Activated CD8-positive, alpha-beta memory T cell treated with anti-CD3 and anti-CD28 coated beads for 1 hour (primary cell): ENCODE results near the gene PPTC7.
"Not testable (repeated sequence)": the region's sequence is repeated elsewhere in the genome, so short reads cannot be mapped to it uniquely, and the experiment has no call there.

Experiments used
- DNase-seq, 2 donors: peaks; one replicate each; pipeline ENCODE4 v3.0.0-alpha.2; 2020; ENCODE audit warnings: low read depth in 1 of 2; ENCODE audit errors: extremely low read depth in 1 of 2

The PPTC7 gene

DNA sequence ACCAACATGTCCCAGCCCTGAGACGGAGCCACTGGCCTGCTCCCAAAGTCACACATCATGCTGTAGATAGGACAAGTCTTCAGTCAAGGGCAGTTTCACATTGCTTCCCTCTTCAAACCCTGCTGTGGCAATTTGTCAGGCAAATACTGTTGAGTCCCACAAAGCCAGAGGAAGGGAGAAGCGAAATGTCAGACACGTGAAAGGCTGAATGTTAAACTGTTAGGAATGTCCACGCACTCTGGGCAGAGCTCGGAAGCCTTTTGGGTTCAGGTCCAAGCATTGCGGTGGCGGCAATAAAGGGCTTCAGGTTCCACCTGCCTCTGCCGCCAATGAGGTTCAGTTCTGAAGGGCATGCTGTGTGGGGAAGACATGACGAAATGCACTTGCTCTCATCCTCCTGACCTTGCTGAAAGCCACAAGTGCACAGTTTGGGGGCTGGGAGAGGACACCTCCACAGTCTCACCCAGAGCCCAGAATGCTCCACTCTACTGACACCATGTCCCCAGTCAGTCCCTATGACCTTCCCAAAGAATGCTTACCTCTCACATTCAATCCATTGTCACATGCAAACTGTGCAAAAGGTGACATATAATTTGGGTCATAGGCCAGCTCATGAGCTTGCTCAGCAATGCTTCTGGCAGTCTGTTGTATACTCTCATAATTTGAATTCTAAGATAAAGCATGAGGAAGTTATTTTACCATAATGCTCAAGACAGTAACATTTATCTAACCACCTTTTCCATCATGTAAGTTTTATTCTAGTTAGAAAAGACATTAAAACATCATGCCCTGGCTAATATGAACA lies 45.3 kb downstream of the PPTC7 start:
- DNase-seq, result no peak

DNA sequence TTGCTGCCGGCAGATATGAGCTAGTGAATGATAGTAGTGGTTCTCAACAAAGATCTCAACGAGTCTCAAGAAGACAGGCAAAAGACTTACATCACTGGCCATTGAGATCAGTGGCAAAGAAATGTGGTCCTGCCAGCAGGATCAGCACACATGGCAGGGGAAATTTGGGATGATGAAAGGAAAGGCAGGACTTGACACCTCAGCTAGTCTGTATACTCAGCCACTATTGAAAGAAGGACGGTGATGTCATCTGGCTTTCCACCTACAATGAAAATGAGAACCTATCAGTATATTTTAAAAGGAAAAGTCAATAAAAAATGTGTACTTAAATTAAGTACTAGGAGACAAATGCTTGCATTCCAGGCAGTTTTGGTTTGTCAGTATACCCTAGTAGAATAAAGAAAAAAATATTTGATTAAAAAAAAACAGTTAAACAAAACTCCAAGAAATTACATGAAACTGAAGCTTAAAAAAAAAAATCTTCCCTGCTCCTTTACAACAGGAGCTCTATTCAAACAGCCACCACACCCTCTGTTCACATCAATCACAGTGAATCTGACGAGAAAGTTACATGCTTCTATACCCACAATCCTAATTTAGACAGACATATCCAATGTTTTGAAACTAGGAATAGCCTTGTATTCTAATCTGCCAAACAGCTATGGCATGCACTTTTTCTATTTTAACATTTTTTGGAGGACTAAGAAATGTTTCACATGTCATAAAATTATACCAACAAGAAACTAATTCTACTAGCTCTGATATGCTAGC lies 46.1 kb downstream of the PPTC7 start:
- no peak for DNase-seq

DNA sequence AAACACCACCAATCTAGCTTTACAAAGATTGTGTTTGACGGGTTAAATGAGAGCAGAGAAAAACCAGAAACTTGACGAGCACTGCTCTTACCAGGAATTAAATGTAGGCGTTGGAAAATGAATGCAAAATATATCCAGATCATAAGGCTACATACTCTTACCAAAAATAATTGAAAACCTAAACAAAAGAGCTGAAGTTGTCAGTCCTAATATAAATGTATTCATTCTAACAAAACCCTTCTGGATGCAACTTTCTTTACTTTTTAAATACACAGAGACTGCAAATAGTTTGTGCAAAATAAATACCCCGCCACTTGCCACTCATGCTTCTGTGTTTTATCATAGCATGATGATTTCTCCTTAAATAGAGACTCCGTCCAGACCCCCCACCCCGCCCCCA lies 48.3 kb downstream of the PPTC7 start:
- no peak for DNase-seq

DNA sequence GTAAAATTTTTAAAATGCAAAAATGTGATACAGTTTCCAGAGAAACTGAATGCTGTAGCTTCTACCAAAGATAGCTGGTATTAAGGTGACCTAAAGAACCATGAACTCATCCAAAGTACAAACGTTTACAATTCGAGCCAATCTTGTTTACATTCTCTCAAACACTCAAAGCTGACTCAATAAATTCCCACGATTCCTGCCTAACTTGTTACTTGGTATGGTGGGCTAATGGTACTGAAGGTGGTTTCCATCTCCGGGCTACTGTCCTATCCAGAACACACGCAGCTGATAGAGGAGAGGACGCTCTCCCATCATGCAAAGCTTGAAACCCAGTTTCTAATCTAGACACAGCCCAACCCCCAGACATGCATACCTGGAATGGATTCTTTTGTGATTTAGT lies 49.5 kb downstream of the PPTC7 start:
- no peak for DNase-seq

DNA sequence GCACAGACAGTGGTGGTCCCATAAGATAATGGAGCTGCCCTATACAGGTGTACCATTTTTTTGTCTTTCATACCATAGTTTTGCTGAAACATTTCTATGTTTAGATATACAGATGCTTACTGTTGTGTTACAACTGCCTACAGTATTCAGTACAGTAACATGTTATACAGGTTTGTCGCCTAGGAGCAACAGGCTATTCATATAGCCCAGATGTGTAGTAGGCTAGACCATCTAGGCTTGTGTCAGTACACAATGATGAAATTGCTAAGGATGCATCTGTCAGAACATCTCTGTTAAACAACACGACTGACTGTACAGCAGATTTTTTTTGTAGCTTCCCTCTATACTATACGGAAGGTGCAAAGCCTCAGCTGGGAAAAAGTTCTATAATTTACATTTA lies 50.5 kb downstream of the PPTC7 start:
- no peak for DNase-seq

DNA sequence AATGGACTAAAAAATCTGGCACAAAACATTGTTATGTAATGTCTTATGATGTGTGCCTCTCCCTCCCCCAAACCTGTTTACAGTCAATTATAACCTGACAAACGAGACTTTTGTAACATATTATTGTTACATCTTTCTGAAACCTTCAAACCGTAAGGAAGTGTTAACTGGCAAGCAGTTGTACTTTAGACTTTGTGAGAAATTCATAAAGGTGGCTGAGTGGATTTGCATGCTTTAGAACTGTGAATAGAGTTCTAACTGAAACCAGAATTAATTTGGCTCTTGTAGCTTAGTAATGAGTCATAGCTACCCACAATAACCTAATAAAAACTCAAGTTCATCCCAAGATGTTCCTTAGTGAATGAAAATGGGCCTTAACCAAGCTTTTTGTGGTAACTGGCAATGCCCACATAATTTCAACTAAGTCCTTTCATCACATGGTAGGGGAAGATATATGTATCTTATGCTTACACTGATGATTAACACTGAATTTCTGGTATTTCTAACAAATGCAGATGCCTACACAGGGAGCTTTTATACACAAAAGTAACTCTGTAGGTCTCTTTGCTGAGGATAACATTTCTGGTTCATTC lies 51.3 kb downstream of the PPTC7 start:
- no peak for DNase-seq

DNA sequence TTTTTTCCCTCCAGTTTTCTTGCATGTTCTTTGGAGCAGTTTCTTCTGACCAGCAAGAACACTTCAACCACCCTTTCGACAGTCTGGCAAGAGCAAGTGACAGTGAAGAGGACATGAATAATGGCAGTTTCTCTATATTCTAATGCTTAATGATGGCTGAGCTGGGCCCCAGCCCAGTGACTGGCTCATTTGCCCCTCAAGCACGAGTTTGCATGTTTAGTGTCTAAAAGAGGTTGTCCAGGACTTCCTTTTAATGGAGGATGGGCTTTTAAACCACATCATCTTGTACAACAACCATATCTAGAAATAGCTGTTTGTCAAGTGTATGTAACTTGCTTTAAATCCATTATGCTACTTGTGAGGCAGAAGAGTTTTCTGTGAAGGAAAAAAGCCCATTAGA lies 52.6 kb downstream of the PPTC7 start:
- DNase-seq, result no peak

DNA sequence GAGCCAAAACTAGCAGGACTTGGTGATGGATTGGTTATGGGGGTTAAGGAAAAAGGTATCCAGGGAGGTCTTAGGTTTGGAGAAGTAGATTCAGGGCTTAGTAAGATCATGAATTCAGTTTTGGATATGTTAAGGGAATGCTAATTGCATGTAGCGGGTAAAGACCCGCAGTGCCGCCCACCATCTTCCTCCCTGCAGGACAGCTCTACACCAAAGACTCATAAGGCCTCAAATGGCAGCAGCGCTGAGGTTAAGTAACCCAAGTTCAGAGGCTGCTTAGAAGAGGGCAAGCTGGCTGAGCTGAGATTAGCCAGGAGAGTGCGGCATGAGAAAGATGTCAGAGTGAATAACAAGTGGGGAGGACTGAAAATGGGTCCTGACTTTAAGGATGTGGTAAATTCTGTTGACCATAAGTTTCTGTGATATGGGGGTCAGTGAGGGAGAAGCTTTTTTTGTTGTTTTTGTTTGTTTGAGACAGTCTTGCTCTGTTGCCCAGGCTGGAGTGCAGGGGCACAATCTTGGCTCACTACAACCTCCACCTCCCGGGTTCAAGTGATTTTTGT lies 54.8 kb downstream of the PPTC7 start:
- no peak for DNase-seq

DNA sequence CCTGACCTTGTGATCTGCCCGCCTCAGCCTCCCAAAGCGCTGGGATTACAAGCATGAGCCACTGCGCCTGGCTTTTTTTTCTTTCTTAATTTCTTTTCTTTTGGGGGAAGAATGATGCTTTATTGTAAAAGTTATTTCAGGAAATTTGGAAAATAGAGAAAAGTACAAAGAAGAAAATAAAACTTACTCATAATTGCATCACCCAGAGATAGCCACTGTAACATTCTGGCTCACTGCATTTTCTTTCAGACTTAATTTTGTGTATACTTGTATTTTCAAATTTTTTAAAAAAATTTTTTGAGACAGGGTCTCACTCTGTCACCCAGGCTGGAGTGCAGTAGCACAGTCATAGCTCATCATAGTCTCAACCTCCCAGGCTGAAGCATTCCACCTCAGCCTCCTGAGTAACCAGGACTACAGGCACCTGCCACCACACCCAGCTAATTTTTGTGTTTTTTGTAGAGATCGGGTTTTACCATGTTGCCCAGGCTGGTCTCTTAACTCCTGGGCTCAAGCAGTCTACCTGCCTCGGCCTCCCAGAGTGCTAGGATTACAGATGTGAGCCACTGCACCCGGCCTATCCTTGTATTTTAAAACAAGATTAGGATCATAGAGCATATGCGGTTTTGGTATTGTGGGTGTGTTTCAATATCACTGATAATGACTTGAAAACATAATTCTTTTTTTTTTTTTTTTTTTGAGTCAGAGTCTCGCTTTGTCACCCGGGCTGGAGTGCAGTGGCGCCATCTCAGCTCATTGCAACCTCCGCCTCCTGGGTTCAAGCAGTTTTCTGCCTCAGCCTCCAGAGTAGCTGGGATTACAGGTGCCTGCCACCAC lies 62.0 kb downstream of the PPTC7 start:
- not testable (repeated sequence) for DNase-seq

DNA sequence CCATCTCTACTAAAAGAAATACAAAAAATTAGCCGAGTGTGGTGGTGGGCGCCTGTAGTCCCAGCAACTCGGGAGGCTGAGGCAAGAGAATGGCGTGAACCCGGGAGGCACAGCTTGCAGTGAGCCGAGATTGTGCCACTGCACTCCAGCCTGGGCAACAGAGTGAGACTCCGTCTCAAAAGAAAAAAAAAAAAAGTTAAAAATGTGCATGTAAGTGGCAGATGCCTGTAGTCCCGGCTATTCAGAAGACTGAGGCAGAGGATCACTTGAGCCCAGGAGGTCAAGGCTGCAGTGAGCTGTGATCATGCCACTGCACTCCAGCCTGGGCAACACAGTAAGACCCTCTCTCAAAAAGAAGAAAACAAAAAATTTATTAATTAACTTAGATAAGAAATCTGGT lies 65.1 kb downstream of the PPTC7 start:
- DNase-seq, result not testable (repeated sequence)

DNA sequence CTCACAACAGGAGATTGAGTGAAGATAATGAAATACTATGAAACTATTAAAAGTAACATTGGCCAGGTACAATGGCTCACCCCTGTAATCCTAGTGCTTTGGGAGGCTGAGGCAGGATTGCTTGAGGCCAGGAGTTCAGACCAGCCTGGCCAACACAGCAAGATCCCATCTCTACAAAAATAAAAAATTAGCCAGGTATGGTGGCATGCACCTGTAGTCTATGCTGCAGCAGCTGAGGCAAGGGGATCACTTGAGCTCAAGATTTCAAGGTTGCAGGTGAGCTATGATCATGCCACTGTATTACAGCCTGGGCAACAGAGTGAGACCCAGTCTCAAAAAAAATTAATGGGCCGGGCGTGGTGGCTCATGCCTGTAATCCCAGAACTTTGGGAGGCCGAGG lies 66.1 kb downstream of the PPTC7 start:
- DNase-seq, result no peak

DNA sequence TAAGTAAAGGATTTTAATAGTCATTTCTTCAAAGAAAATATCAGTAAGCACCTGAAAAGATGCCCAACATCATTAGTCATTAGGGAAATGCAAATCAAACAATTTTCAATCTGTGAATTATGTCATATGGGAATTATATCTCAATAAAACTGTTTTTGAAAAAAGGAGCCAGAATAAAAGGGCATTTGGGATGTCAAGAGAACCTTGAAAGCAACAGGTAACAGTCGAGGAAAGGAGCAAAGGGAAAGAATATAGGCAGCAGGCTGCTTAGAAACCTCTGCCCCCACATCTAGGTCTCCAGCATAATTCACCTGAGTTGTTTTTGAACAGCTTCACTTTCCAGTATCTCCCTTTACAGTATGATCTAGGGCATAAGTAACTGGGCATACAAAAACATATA lies 68.8 kb downstream of the PPTC7 start:
- no peak for DNase-seq

DNA sequence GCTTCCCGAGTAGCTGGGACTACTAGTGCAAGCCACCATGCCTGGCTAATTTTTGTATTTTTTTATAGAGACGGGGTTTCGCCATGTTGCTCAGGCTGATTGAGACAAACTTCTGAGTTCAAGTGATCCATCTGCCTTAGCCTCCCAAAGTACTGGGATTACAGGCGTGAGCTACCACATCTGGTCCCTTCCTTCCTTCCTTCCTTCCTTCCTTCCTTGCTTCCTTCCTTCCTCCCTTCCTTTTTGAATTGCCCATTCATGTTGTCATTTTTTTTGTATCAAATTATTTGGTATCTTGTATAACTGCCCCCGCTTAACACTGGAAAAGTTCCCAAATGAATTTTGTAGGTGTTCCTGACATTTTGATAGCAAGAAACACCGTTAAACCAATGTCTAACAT lies 69.3 kb downstream of the PPTC7 start:
- no peak for DNase-seq

DNA sequence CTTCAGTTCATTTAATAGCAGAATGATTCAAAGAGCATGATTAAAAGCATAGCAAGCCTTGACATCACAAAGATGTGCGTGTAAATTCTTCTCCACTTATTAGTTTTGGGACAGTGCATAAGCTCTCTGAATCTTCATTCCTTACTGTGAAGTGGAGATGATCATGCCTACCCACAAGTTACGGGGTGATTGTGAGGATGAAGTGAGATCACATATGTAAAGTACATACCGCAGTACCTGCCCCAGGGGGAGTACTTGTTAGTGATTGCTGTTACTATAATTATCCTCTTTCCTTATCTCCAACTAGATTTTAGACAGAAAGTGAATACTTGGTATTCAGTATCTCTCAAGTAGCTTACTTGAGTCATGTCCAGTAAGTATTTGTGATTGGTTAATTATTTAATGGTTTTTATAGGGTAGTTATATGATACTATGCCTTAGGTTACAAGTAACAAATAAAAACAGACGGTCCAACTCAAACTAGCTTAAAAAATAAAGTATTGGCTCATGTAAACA lies 75.0 kb downstream of the PPTC7 start:
- no peak for DNase-seq

DNA sequence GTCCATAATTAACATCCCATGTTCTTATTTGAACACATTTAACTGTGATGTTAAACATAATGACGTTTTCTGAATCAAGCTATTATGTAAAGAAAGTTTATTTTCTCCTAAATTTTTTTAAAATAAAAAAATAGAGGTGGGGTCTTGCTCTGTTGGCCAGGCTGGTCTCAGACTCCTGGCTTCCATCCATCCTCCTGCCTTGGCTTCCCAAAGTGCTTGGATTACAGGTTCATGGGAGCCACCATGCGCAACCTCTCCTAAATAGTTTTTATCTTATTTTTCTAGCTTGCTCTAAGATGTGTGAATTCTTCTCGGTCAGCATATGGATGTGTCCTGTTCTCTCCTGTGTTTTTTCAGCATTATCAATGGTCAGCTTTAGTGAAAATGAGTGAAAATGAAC lies 77.8 kb downstream of the PPTC7 start:
- DNase-seq, result no peak

DNA sequence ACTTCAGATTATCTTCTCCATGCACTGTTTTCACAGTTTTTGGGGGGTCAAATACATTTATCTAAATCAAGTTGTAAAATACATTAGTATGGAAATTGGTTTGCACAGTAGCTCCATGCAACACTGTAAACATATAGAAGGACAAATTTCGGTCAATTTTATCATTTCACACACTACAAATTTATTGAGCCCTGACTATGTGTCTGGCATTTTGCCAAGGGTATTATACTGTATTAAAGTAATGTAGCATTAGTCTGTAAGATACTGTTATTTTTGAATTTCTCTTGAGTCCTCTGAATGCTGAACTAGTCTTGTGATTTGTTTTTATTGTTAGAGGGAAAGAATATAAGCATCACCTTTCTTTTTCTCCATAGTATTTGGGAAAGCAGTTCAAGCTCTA lies 79.7 kb downstream of the PPTC7 start:
- no peak for DNase-seq

DNA sequence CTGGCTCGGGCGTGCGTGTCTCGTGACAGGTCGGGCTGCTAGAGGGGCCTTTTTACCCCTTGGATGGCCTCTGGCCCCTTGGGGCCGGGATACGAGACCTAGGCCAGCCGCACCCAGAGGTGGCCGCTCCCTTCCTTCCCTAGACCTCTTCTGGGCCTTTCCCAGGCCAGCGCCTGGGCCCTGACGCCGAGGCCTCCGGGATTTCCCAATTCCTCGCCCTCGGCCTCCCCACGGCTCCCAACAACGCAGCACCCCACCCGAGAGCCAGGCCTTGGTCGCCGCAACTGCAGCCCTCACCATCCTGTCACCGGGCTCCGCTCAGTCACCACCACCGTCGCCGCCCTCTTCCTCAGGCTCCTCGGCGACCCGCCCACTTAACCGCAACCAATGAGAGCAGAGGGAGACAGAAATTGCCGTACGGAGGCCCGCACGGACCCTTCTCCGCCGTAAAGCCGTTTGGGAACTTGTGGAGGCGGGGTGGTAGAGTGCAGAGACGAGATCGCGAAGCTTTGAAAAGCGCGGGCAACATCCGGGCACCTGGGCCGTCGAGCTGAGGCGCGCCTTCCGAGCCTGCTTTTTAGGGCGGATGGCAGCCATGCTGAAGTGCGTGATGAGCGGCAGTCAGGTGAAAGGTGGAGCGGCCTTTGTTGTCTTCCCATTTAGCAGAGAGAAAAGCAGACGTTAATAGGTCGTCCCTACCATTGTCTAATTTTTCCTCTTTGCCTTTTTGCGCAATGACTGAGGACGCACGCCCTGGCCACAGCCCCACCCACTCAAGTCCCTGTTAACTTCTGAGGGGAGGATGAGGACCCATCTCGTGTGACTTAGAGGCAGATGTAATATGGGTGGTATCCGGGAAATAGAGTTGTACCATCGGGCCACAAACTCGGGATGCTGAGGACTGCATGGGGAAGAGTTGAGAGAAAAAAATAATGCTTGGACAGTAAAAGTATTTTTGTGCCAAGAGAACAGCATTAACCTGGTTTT lies 81.1 kb downstream of the PPTC7 start, which contains the start of the genes RAD9B and VPS29:
RAD9B (plus strand) TSS at position 580 of the 987 bp plus-strand sequence; CDS start at position 587, 7 bp downstream.
VPS29 (minus strand) TSS at position 360 of the 987 bp plus-strand sequence; CDS start at position 300, 60 bp downstream.
- DNase-seq, result peak; percentile 97

DNA sequence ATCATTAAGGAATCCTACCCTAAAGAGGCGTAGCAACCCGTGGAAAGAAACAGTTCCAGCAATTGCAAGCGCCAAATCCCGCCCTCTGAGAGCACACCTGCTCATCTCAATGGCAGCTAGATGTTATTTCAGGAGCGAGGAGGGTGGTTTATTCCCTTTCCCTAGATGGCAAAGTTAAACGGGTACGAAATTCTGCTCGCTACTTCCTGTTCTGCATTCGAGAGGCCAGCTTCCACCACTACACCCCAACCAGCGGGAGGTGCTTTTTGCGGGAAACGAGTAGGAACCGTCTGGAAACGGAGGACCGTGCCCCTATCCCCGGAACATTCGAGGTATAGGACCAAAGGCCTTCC lies 81.7 kb downstream of the PPTC7 start:
- no peak for DNase-seq
